ENCODE data around the gene RAB36. TPM values are rescaled to one million over a fixed set of nuclear protein-coding genes. Genes with fewer than 3 reads are reported as not detected.

The RAB36 gene
- total and polyA plus RNA-seq, 4 donors = 0.22 to 0.56 (median 0.37) TPM

GRCh38 chr22:23098230-23098705 lies 47.0 kb upstream of the RAB36 start:
- Histone ChIP-seq H3K9ac (ENCODE audit: low read depth in 1 of 2, low read length in 2 of 2) (no peak overlapping the region), H3K9me3 (ENCODE audit: control insufficient read depth in 4 of 4, low read length in 3 of 4) (no peaks in the 10 kb centered on the region), H3K4me3 (ENCODE audit: low read depth in 1 of 3, low read length in 3 of 3) (no peak overlapping the region), H3K27me3 (ENCODE audit: control insufficient read depth in 4 of 4, insufficient read depth in 4 of 4, low read length in 3 of 4) (no peaks in the 10 kb centered on the region), H3K27ac (ENCODE audit: low read depth in 1 of 2, low read length in 2 of 2) (no peak overlapping the region), H3K36me3 (ENCODE audit: control insufficient read depth in 4 of 4, insufficient read depth in 3 of 4, low read depth in 1 of 4, low read length in 3 of 4) (no peaks in the 10 kb centered on the region), H3K4me1 (ENCODE audit: control insufficient read depth in 4 of 4, insufficient read depth in 4 of 4, low read length in 3 of 4) (no peaks in the 10 kb centered on the region)
- no peak for DNase-seq (ENCODE audit: low spot score)
- no peak for TF ChIP-seq GABPA (IDR thresholded peaks at IDR 0.05 in 1 of 2, conservative IDR thresholded peaks at IDR 0.05 in 1 of 2)
- TF ChIP-seq FOXA2 (IDR thresholded peaks at IDR 0.05) = no peak
- TF ChIP-seq REST (IDR thresholded peaks at IDR 0.05) = no peak
- TF ChIP-seq RXRA (IDR thresholded peaks at IDR 0.05) = no peak
- no peak for TF ChIP-seq JUND (IDR thresholded peaks at IDR 0.05)
- TF ChIP-seq MAX (IDR thresholded peaks at IDR 0.05) = no peak
- no peak for TF ChIP-seq CTCF (IDR thresholded peaks at IDR 0.05; ENCODE audit: low read depth, low read length, missing input control)
- no peak for TF ChIP-seq YY1 (IDR thresholded peaks at IDR 0.05)
- no peak for TF ChIP-seq NR2F2 (IDR thresholded peaks at IDR 0.05)
- TF ChIP-seq TAF1 (conservative IDR thresholded peaks at IDR 0.05) = no peak
- TF ChIP-seq HNF4A (conservative IDR thresholded peaks at IDR 0.05) = no peak
- TF ChIP-seq FOXA1 (IDR thresholded peaks at IDR 0.05) = no peak
- no peak for TF ChIP-seq RAD21 (IDR thresholded peaks at IDR 0.05)
- TF ChIP-seq ATF3 (IDR thresholded peaks at IDR 0.05) = no peak
- no peak for TF ChIP-seq SP1 (IDR thresholded peaks at IDR 0.05)
- no peak for TF ChIP-seq HNF4G (IDR thresholded peaks at IDR 0.05)
- no peak for TF ChIP-seq ZBTB33 (IDR thresholded peaks at IDR 0.05)
- TF ChIP-seq EGR1 (IDR thresholded peaks at IDR 0.05; ENCODE audit: low read depth in 2 of 2) = no peak
- 84% methylated on average over 5 of the region's 5 CpGs for WGBS

Measured in liver (tissue), 9 donors.